Activated CD8-positive, alpha-beta T cell treated with anti-CD3 and anti-CD28 coated beads for 36 hours (primary cell): Measurements from ENCODE around the gene MGA. TPM values are rescaled to one million over a fixed set of nuclear protein-coding genes. Genes with fewer than 3 reads are reported as not detected.

ENCODE experiments used
- ATAC-seq: fragments of 200-7000 bp; cut with Tn5 transposase; one replicate; pipeline ENCODE4 v1.10.0; 2021; ENCODE audit warnings: mild to moderate bottlenecking, moderate library complexity
- CTCF ChIA-PET: fragments of 350-600 bp; sonication (Branson Sonifier 250); formaldehyde crosslinking; loops from one replicate; lab custom pipeline; 2021; ENCODE audit warnings: antibody characterized with exemption; lab: Charles Lee
- POLR2A ChIA-PET: fragments of 350-600 bp; sonication (Branson Sonifier 250); formaldehyde crosslinking; loops from one replicate; lab custom pipeline; 2021; ENCODE audit warnings: antibody characterized with exemption; lab: Charles Lee
- DNase-seq: peaks from one replicate; pipeline ENCODE4 v3.0.0-alpha.2; 2020
- H3K27ac Mint-ChIP-seq: one replicate; pipeline ENCODE4 v1.8.0; 2021; ENCODE audit warnings: mild to moderate bottlenecking, mixed read lengths
- H3K27me3 Mint-ChIP-seq: one replicate; pipeline ENCODE4 v1.8.0; 2021; ENCODE audit warnings: mixed read lengths
- H3K36me3 Mint-ChIP-seq: one replicate; pipeline ENCODE4 v1.8.0; 2021; ENCODE audit warnings: low read depth, mixed read lengths
- H3K4me1 Mint-ChIP-seq: one replicate; pipeline ENCODE4 v1.8.0; 2021; ENCODE audit warnings: low read depth, mixed read lengths
- H3K4me3 Mint-ChIP-seq: one replicate; pipeline ENCODE4 v1.8.0; 2021; ENCODE audit warnings: mild to moderate bottlenecking, moderate library complexity, mixed read lengths
- H3K9me3 Mint-ChIP-seq: one replicate; pipeline ENCODE4 v1.8.0; 2021; ENCODE audit warnings: mixed read lengths
- CTCF ChIP-seq: fragments of 200-600 bp; IDR thresholded peaks from one replicate; pipeline ENCODE4 v1.8.0; 2022; ENCODE audit warnings: antibody characterized with exemption, mild to moderate bottlenecking
- intact Hi-C: fragments of 100-400 bp; cut with micrococcal nuclease; formaldehyde crosslinking; loops from one replicate; pipeline ENCODE4 v1.10.0; 2022
- total RNA-seq, 2 experiments: library from RNA; stranded (reverse); gene quantifications; one replicate each; pipeline ENCODE4 v1.2.3, GENCODE V29; 2021

The MGA gene
- total RNA-seq, 2 experiments from 2014 or later: 30.7 to 32.6 TPM

DNA sequence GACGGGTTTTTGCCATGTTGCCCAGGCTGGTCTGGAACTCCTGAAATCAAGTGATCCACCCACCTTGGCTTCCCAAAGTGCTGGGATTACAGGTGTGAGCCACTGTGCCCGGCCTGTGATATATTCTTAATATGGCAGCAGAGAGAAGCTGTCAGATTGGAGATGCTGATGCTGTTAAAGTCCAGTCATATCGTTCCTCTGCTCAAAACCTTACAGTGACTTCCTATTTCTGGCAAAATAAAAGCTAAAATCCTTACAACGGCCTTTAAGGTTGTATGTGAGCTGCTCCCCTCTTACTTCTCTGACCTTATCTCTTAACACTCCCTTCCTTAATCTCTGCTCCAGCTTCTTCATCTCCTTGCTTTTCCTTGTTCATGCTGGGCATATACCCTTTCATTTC is 26.6 kb upstream of the MGA start:
- H3K36me3 Mint-ChIP-seq: no peaks in the 10 kb centered on the region
- ChIA-PET CTCF (interaction anchor here (0.5 to 1.4 kb wide), 3 partner anchors 11 to 125 kb away, joined by 3 to 4 read pairs (median 3); no protein-coding TSS in a partner anchor), POLR2A (no interaction called here)
- no peaks in the 10 kb centered on the region for H3K27me3 Mint-ChIP-seq
- ATAC-seq (no peak), DNase-seq (no peak)
- H3K27ac Mint-ChIP-seq: no peak overlapping the region
- H3K4me1 Mint-ChIP-seq: peaks cover 8% of the 10 kb centered on the region
- no peak overlapping the region for H3K4me3 Mint-ChIP-seq
- TF ChIP-seq CTCF: no peak
- intact Hi-C loops: no loop called here
- no peaks in the 10 kb centered on the region for H3K9me3 Mint-ChIP-seq

DNA sequence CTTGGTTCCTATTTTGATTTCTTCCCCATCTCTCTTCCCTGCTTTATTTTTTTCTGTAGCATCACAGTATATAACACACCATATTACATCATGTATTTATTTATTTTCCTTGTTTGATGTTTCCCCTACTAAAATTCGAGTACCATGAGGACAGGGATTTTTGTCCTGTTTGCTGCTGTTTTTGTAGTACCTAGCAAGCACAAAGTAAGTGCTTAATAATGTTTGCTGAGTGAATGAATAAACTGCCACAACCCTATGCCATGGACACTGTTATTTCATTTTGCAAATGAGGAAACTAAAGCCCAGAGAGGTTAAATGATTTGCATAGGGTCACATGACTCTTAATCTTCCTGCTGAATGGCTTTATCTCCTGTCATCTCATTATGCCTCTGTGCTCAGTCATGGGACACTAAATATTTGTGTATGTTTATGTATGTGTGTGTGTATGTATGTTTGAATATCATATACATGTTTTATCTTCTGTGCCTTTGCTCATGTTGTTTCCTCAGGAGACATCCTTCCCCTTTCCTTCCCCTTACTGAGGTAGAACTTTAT is 26.1 kb upstream of the MGA start:
- Mint-ChIP-seq H3K4me1 (peaks cover 8% of the 10 kb centered on the region), H3K36me3 (no peaks in the 10 kb centered on the region), H3K27ac (no peak overlapping the region), H3K4me3 (no peak overlapping the region), H3K9me3 (no peaks in the 10 kb centered on the region), H3K27me3 (no peaks in the 10 kb centered on the region)
- POLR2A ChIA-PET: no interaction called here
- intact Hi-C loops: no loop called here
- DNase-seq (no peak), ATAC-seq (no peak)
- CTCF ChIA-PET: interaction anchor here (1.4 kb wide), 1 partner anchor 76 kb away, joined by 4 read pairs; no protein-coding TSS in a partner anchor
- TF ChIP-seq CTCF: no peak

DNA sequence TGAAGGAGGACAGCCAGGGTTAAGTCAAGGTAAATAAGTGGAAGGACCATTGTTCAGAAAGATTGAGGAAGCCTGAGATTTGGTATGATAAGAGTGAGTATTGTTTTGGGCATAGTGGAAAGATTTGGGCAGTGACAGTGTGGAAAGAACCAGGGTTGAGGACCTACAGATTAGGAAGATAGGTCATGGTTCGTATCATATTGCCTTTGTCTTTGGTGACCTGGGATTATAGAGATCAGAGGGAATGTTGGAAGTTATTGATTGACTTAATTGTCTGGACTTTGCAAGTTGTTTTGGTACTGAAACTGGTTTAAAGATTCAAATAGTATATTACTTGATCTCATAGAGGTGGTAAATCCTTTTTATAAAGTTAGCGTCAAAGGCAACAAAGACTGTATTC is 23.1 kb upstream of the MGA start:
- ATAC-seq (no peak), DNase-seq (no peak)
- H3K27me3 Mint-ChIP-seq: no peaks in the 10 kb centered on the region
- H3K36me3 Mint-ChIP-seq: no peaks in the 10 kb centered on the region
- H3K9me3 Mint-ChIP-seq: no peaks in the 10 kb centered on the region
- CTCF ChIA-PET: no interaction called here
- intact Hi-C loops: no loop called here
- no peak overlapping the region for H3K27ac Mint-ChIP-seq
- H3K4me3 Mint-ChIP-seq: no peak overlapping the region
- TF ChIP-seq CTCF: no peak
- POLR2A ChIA-PET: no interaction called here
- H3K4me1 Mint-ChIP-seq: peaks cover 8% of the 10 kb centered on the region

- H3K4me3 Mint-ChIP-seq: no peak overlapping the region
- H3K9me3 Mint-ChIP-seq: no peaks in the 10 kb centered on the region
- H3K27me3 Mint-ChIP-seq: no peaks in the 10 kb centered on the region
- peaks cover 5% of the 10 kb centered on the region for H3K4me1 Mint-ChIP-seq
- intact Hi-C loops: no loop called here
- no peak for ATAC-seq
- POLR2A ChIA-PET: no interaction called here
- H3K36me3 Mint-ChIP-seq: no peaks in the 10 kb centered on the region
- CTCF ChIA-PET: no interaction called here
- no peak overlapping the region for H3K27ac Mint-ChIP-seq
- DNase-seq: no peak
- no peak for TF ChIP-seq CTCF
Observed at GRCh38 chr15:41640985-41641384, 19.2 kb upstream of the MGA start.

- CTCF ChIA-PET: interaction anchor here (1.6 kb wide), 1 partner anchor 164 kb away, joined by 4 read pairs; no protein-coding TSS in a partner anchor
- POLR2A ChIA-PET: no interaction called here
- DNase-seq: no peak
- Mint-ChIP-seq H3K4me1 (no peaks in the 10 kb centered on the region), H3K27me3 (no peaks in the 10 kb centered on the region), H3K4me3 (no peak overlapping the region), H3K9me3 (peaks cover 10% of the 10 kb centered on the region), H3K36me3 (no peaks in the 10 kb centered on the region), H3K27ac (no peak overlapping the region)
- TF ChIP-seq CTCF: no peak
- no peak for ATAC-seq
- intact Hi-C loops: no loop called here
Observed at GRCh38 chr15:41647262-41647661, 12.9 kb upstream of the MGA start.
